H1 (cell line): Measurements from ENCODE around the gene LTF. TPM values are rescaled to one million over a fixed set of nuclear protein-coding genes. Genes with fewer than 3 reads are reported as not detected.
A peak's percentile ranks its signal among the peaks of the same experiment; 100 is the strongest.

ENCODE experiments used
- CTCF ChIA-PET: fragments of 300-600 bp; sonication (Branson Sonifier 250); formaldehyde crosslinking; loops from one replicate; lab custom pipeline; 2021; ENCODE audit not compliant: partially characterized antibody; lab: Charles Lee
- POLR2A ChIA-PET: fragments of 300-600 bp; sonication (Branson Sonifier 250); formaldehyde crosslinking; loops from one replicate; lab custom pipeline; 2021; ENCODE audit warnings: inconsistent platforms; ENCODE audit not compliant: partially characterized antibody; lab: Charles Lee
- DNase-seq, 2 experiments: peaks; one replicate each; pipeline versions ENCODE4 v3.0.0 to v3.0.0-alpha.2; 2010 to 2022; ENCODE audit warnings: low spot score in 2 of 2, low read depth in 1 of 2, mixed read lengths in 1 of 2
- FAIRE-seq: peaks from 2 replicates; lab custom pipeline; 2011; peaks lifted over from hg19 to GRCh38; lab: Jason Lieb, UNC
- H2AFZ ChIP-seq: 2 replicates; pipeline ENCODE4 v1.8.1; 2012; ENCODE audit warnings: low read length, inconsistent platforms
- H2AK5ac ChIP-seq: 2 replicates; pipeline ENCODE4 v1.6.1; 2013; ENCODE audit warnings: low read depth, low read length
- H2BK120ac ChIP-seq: replicated peaks from 2 replicates; pipeline ENCODE3; 2013; ENCODE audit warnings: low read depth, low read length, inconsistent platforms
- H2BK12ac ChIP-seq: 2 replicates; pipeline ENCODE4 v1.6.1; 2013; ENCODE audit warnings: low read depth, low read length
- H2BK15ac ChIP-seq: 2 replicates; pipeline ENCODE4 v1.6.1; 2013; ENCODE audit warnings: low read length
- H2BK20ac ChIP-seq: 2 replicates; pipeline ENCODE4 v1.6.1; 2013; ENCODE audit warnings: low read length
- H2BK5ac ChIP-seq: 2 replicates; pipeline ENCODE4 v1.6.1; 2013; ENCODE audit warnings: low read depth, low read length
- H3K14ac ChIP-seq: 2 replicates; pipeline ENCODE4 v1.6.1; 2013; ENCODE audit warnings: inconsistent platforms; ENCODE audit not compliant: insufficient read length
- H3K18ac ChIP-seq: 2 replicates; pipeline ENCODE4 v1.6.1; 2013; ENCODE audit warnings: low read length; ENCODE audit errors: extremely low read depth
- H3K23ac ChIP-seq: 2 replicates; pipeline ENCODE4 v1.6.1; 2013; ENCODE audit warnings: inconsistent platforms; ENCODE audit not compliant: insufficient read length
- H3K23me2 ChIP-seq: 2 replicates; pipeline ENCODE4 v1.6.1; 2013; ENCODE audit warnings: low read depth, low read length
- H3K27ac ChIP-seq: 2 replicates; pipeline ENCODE4 v1.6.1; 2011; ENCODE audit warnings: low read depth, low read length, inconsistent platforms
- H3K27me3 ChIP-seq, 4 experiments: replicated peaks in 1 of 4; 1 replicate in 1 of 4; 2 replicates in 3 of 4; pipeline versions ENCODE4 v1.6.1 to v1.8.1; 2011 to 2013; ENCODE audit warnings: low read length in 3 of 4, mild to moderate bottlenecking in 3 of 4, inconsistent platforms in 2 of 4, mixed read lengths in 2 of 4, moderate library complexity in 1 of 4; ENCODE audit not compliant: control insufficient read depth in 3 of 4, insufficient read depth in 3 of 4; ENCODE audit errors: extremely low read depth in 1 of 4
- H3K36me3 ChIP-seq, 4 experiments: 2 replicates each; pipeline versions ENCODE4 v1.6.1 to v1.8.1; 2011 to 2013; ENCODE audit warnings: mild to moderate bottlenecking in 4 of 4, low read length in 3 of 4, moderate library complexity in 2 of 4, control low read depth in 1 of 4, inconsistent platforms in 1 of 4; ENCODE audit not compliant: insufficient read depth in 4 of 4, control insufficient read depth in 2 of 4
- H3K4ac ChIP-seq: replicated peaks from 2 replicates; pipeline ENCODE3; 2013; ENCODE audit warnings: low read length, low read depth, mixed read lengths, inconsistent platforms; ENCODE audit not compliant: insufficient read length
- H3K4me1 ChIP-seq, 4 experiments: replicated peaks in 1 of 4; 1 replicate in 1 of 4; 2 replicates in 3 of 4; pipeline versions ENCODE4 v1.6.1 to v1.8.1; 2011 to 2013; ENCODE audit warnings: low read length in 3 of 4, inconsistent platforms in 2 of 4, mixed read lengths in 1 of 4; ENCODE audit not compliant: insufficient read depth in 4 of 4, control insufficient read depth in 3 of 4
- H3K4me2 ChIP-seq, 2 experiments: 2 replicates each; pipeline versions ENCODE4 v1.6.1 to v1.8.1; 2011 to 2013; ENCODE audit warnings: low read depth in 2 of 2, low read length in 2 of 2, control low read depth in 1 of 2, inconsistent platforms in 1 of 2, mild to moderate bottlenecking in 1 of 2; ENCODE audit not compliant: insufficient read depth in 1 of 2
- H3K4me3 ChIP-seq, 4 experiments: fragments of 200-600, 300-600 bp in 1 of 4; sonication (generic), shearing (Covaris generic), sonication (Bioruptor Twin) in 1 of 4; 2 replicates each; pipeline versions ENCODE4 v1.5.1 to v1.8.1; 2011 to 2016; ENCODE audit warnings: low read length in 4 of 4, low read depth in 3 of 4, control low read depth in 2 of 4, inconsistent platforms in 2 of 4, mild to moderate bottlenecking in 2 of 4, mixed read lengths in 1 of 4, moderate library complexity in 1 of 4; ENCODE audit not compliant: insufficient read depth in 2 of 4; ENCODE audit errors: extremely low read depth in 1 of 4
- H3K56ac ChIP-seq: replicated peaks from 2 replicates; pipeline ENCODE3; 2013; ENCODE audit warnings: low read depth, mild to moderate bottlenecking, mixed read lengths, low read length, inconsistent platforms; ENCODE audit not compliant: insufficient read length
- H3K79me1 ChIP-seq: 2 replicates; pipeline ENCODE4 v1.6.1; 2013; ENCODE audit warnings: low read depth, low read length, control low read depth
- H3K79me2 ChIP-seq, 2 experiments: 2 replicates each; pipeline versions ENCODE4 v1.6.1 to v1.8.1; 2012 to 2013; ENCODE audit warnings: low read length in 2 of 2, mild to moderate bottlenecking in 2 of 2, inconsistent platforms in 1 of 2; ENCODE audit not compliant: insufficient read depth in 2 of 2, control insufficient read depth in 1 of 2
- H3K9ac ChIP-seq, 4 experiments: replicated peaks in 1 of 4; 1 replicate in 1 of 4; 2 replicates in 3 of 4; pipeline versions ENCODE4 v1.6.1 to v1.8.1; 2011 to 2013; ENCODE audit warnings: low read depth in 3 of 4, low read length in 3 of 4, control low read depth in 2 of 4, mild to moderate bottlenecking in 2 of 4, moderate library complexity in 2 of 4, inconsistent platforms in 1 of 4; ENCODE audit errors: extremely low read depth in 1 of 4
- H3K9me3 ChIP-seq, 2 experiments: 2 replicates each; pipeline versions ENCODE4 v1.6.1 to v1.8.1; 2012 to 2013; ENCODE audit warnings: mild to moderate bottlenecking in 2 of 2, moderate library complexity in 2 of 2, control low read depth in 1 of 2, inconsistent platforms in 1 of 2, low read depth in 1 of 2, low read length in 1 of 2, mixed read lengths in 1 of 2; ENCODE audit not compliant: insufficient read depth in 2 of 2
- H4K20me1 ChIP-seq, 2 experiments: replicated peaks in 1 of 2; 2 replicates each; pipeline versions ENCODE3 to v1.8.1; 2011 to 2013; ENCODE audit warnings: inconsistent platforms in 2 of 2, low read length in 2 of 2, mild to moderate bottlenecking in 1 of 2; ENCODE audit not compliant: insufficient read depth in 2 of 2, control insufficient read depth in 1 of 2
- H4K5ac ChIP-seq: 2 replicates; pipeline ENCODE4 v1.6.1; 2013; ENCODE audit warnings: low read length, low read depth, mixed read lengths, inconsistent platforms; ENCODE audit not compliant: insufficient read length
- H4K8ac ChIP-seq: 2 replicates; pipeline ENCODE4 v1.8.0; 2013; ENCODE audit warnings: mild to moderate bottlenecking, moderate library complexity, low read length, inconsistent platforms; ENCODE audit not compliant: insufficient read depth; ENCODE audit errors: extremely low read depth
- H4K91ac ChIP-seq: replicated peaks from 2 replicates; pipeline ENCODE3; 2013; ENCODE audit warnings: low read length, mixed read lengths, inconsistent platforms; ENCODE audit not compliant: insufficient read length
- CTCF ChIP-seq, 3 experiments: IDR thresholded peaks; 1 replicate in 2 of 3; 2 replicates in 1 of 3; pipeline versions ENCODE4 v1.5.1 to v1.6.1; 2011; ENCODE audit warnings: low read length in 3 of 3, mild to moderate bottlenecking in 3 of 3, inconsistent platforms in 2 of 3, low read depth in 1 of 3, moderate library complexity in 1 of 3; ENCODE audit not compliant: insufficient read depth in 1 of 3; ENCODE audit errors: control extremely low read depth in 1 of 3
- JUN ChIP-seq: IDR thresholded peaks from 2 replicates; pipeline ENCODE4 v1.6.1; 2011; ENCODE audit warnings: low read depth, mild to moderate bottlenecking, improper control_type of control experiment, low read length
- RAD21 ChIP-seq, 2 experiments: IDR thresholded peaks in 1 of 2; conservative IDR thresholded peaks in 1 of 2; 2 replicates each; pipeline ENCODE4 v1.6.1; 2011; ENCODE audit warnings: low read depth in 2 of 2, low read length in 2 of 2, improper control_type of control experiment in 1 of 2, inconsistent platforms in 1 of 2, mild to moderate bottlenecking in 1 of 2, moderate library complexity in 1 of 2
- WGBS, 2 experiments: shearing (Covaris generic) in 1 of 2; methylation state at CpG; one replicate each; pipeline versions ENCODE4 v1.1.6 to v1.1.7; 2013 to 2015; ENCODE audit warnings: low lambda C conversion rate in 2 of 2, mixed read lengths in 2 of 2, inconsistent platforms in 1 of 2, low coverage in 1 of 2, missing lambda C conversion rate in 1 of 2; ENCODE audit not compliant: insufficient replicate concordance in 2 of 2, insufficient coverage in 1 of 2, insufficient read length in 1 of 2; ENCODE audit errors: extremely low coverage in 1 of 2, missing lambda C conversion rate in 1 of 2; 5-methylcytosine and 5-hydroxymethylcytosine counted together
- polyA plus RNA-seq, 7 experiments: library from polyadenylated mRNA; depleted of rRNA in 3 of 7; stranded (reverse) in 5 of 7; unstranded in 2 of 7; fragments of >200 nt in 5 of 7; fragments of 200-250 nt in 2 of 7; gene quantifications; 1 replicate in 5 of 7; 2 replicates in 1 of 7; 4 replicates in 1 of 7; pipeline versions ENCODE4 v1.2.1 to v1.2.3, GENCODE V29; 2011 to 2013; ENCODE audit warnings: missing spikeins in 2 of 7, mixed read lengths in 2 of 7
- total RNA-seq: library from RNA; stranded (reverse); fragmentation: NEBNext Ultra II Directional; extraction: Animal tissue kit (Norgen Biotek cat#: 25700); gene quantifications from 2 replicates; pipeline ENCODE4 v1.2.1, GENCODE V29; 2021

LTF gene
- total and polyA plus RNA-seq, 2 of the 8 experiments (the other 6 are each of a cell fraction or from before 2014, with no cell fraction given): 0.23 to 0.99 TPM

- TF ChIP-seq CTCF (IDR thresholded peaks at IDR 0.05; ENCODE audit: control extremely low read depth in 1 of 3, insufficient read depth in 1 of 3, low read depth in 1 of 3, low read length in 3 of 3): peak in 2 of 3 experiments; percentile 44 to 57; a peak in 2 of 4 replicates
- peak; percentile 55 to 66 for TF ChIP-seq RAD21 (IDR thresholded peaks at IDR 0.05 in 1 of 2, conservative IDR thresholded peaks at IDR 0.05 in 1 of 2; ENCODE audit: low read depth in 2 of 2, low read length in 2 of 2)
- no peak for TF ChIP-seq JUN
- H2BK5ac ChIP-seq: no peak overlapping the region
- 78% methylated on average over 16 of the region's 16 CpGs; no CpG with 5 or more reads in 1 of the 2 experiments for WGBS, 2 experiments
Measured at GRCh38 chr3:46442576-46443530, 21.9 kb downstream of the LTF start.

More at GRCh38 chr3:46442576-46443530, 21.9 kb downstream of the LTF start:
- no peak overlapping the region for H3K4me2 ChIP-seq
- H3K79me2 ChIP-seq: no peaks in the 10 kb centered on the region
- no peak overlapping the region for H3K27ac ChIP-seq
- no peak overlapping the region for H3K9ac ChIP-seq
- H4K5ac ChIP-seq: no peak overlapping the region
- no peak overlapping the region for H2BK20ac ChIP-seq
- H3K79me1 ChIP-seq: no peaks in the 10 kb centered on the region
- no peak overlapping the region for H2AK5ac ChIP-seq
- FAIRE-seq (no peak), DNase-seq (no peak)
- no peak overlapping the region for H4K91ac ChIP-seq
- H3K4ac ChIP-seq: no peak overlapping the region
- no peak overlapping the region for H3K4me3 ChIP-seq
- H3K27me3 ChIP-seq: no peaks in the 10 kb centered on the region
- no peaks in the 10 kb centered on the region for H4K20me1 ChIP-seq
- no peak overlapping the region for H2BK120ac ChIP-seq
- CTCF ChIA-PET: interaction anchor here (0.6 to 4.2 kb wide), 17 partner anchors 10 to 278 kb away, joined by 3 to 22 read pairs (median 3); partner anchors contain the start of gene CCR2
- H3K56ac ChIP-seq: no peak overlapping the region
- no peak overlapping the region for H3K23ac ChIP-seq
- no peak overlapping the region for H2AFZ ChIP-seq
- H3K9me3 ChIP-seq: no peaks in the 10 kb centered on the region
- no peak overlapping the region for H3K18ac ChIP-seq
- no peaks in the 10 kb centered on the region; the same call in 1 of the 2 replicates for H3K23me2 ChIP-seq
- no peak overlapping the region for H3K14ac ChIP-seq
- no peak overlapping the region for H4K8ac ChIP-seq
- H2BK12ac ChIP-seq: no peak overlapping the region
- POLR2A ChIA-PET: interaction anchor here (0.8 kb wide), 1 partner anchor 9 kb away, joined by 3 read pairs; no protein-coding TSS in a partner anchor
- peaks cover 0 to 5% (median 2%) of the 10 kb centered on the region in 4 experiments; a peak in 4 of 7 replicates for H3K4me1 ChIP-seq
- no peak overlapping the region for H2BK15ac ChIP-seq
- H3K36me3 ChIP-seq: no peaks in the 10 kb centered on the region
